ENCODE data around the gene DUSP2. TPM values are rescaled to one million over a fixed set of nuclear protein-coding genes. Genes with fewer than 3 reads are reported as not detected.

DUSP2 gene
- total and polyA plus RNA-seq, 9 of the 15 experiments (the other 6 are each of a cell fraction or from before 2014, with no cell fraction given), result 0.04 to 0.18 TPM; not detected in 7

DNA sequence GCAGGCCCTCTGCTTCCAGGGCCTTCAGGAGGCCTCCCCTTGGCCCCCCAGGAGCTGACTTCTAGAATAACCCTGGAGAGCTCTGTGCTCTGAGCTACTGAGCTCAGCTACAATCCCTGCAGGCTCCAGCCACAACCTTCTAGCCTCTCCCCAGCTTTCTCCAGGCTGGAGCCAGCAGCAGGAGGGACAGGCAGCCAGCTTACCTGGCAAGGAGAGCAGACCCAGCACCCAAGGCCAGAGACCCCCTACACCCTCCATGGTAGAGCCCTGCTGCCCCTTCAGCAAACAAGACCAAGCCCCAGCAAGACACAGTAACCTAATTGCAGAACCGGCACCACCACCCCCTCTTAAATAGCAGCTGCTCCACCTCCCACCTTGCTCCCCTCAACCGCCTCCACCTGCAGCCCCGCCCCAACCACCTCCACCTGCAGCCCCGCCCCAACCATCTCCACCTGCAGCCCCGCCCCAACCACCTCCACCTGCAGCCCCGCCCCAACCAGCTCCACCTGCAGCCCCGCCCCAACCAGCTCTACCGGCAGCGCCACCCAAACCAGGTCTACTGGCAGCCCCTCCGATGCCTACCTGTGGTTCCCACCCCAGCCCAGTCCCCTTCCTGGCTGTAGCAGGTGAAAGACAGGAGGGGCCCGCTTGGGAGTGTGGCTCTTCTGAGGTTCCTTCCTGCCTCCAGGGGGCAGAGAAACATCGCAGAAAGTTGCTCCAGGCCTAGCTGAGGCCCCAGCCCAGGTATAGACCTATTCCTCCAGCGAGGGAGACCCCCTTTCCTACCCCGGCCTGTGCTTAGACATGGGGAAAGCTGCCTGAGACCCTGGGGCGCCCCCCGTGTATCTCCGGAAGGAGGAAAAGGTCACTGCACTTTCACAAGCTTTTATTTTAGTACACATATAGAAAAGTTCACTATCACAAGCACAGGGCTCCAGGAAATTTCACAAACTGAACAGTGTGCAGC, 6.8 kb downstream of the DUSP2 start, which contains the start of gene ASTL (continued):
- TF ChIP-seq CTCF (IDR thresholded peaks at IDR 0.05 in 2 of 3, conservative IDR thresholded peaks at IDR 0.05 in 1 of 3; ENCODE audit: insufficient read depth in 2 of 3, low read depth in 1 of 3, low read length in 3 of 3), result peak; percentile 82 to 83 (median 82)
- 0 out of 2 replicates have a peak, but pooled peaks have one; percentile 39 for TF ChIP-seq CC2D1A (IDR thresholded peaks at IDR 0.05)
- TF ChIP-seq ZFX (CRISPR knock-in tag; IDR thresholded peaks at IDR 0.05), result 0 out of 2 replicates have a peak, but pooled peaks have one; percentile 31
- no peak for TF ChIP-seq SRSF9 (IDR thresholded peaks at IDR 0.05; ENCODE audit: borderline replicate concordance, low read depth, low read length)
- TF ChIP-seq ZNF239 (CRISPR knock-in tag; IDR thresholded peaks at IDR 0.05), result no peak
- no peak for TF ChIP-seq PHF21A (IDR thresholded peaks at IDR 0.05; ENCODE audit: borderline replicate concordance, low read depth)
- no peak for TF ChIP-seq MECOM (CRISPR knock-in tag; IDR thresholded peaks at IDR 0.05)
- TF ChIP-seq CHD7 (IDR thresholded peaks at IDR 0.05; ENCODE audit: low read depth, low read length), result no peak

All from K562 (cell line).